Measurements from ENCODE around the gene CD200.
"Not testable (repeated sequence)": the region's sequence is repeated elsewhere in the genome, so short reads cannot be mapped to it uniquely, and the experiment has no call there.

The CD200 gene

GRCh38 chr3:112401617-112402016 lies 68.7 kb downstream of the CD200 start:
- DNase-seq (ENCODE audit: low spot score in 2 of 2): no peak
- Mint-ChIP-seq H3K36me3 (ENCODE audit: insufficient read depth) (no peaks in the 10 kb centered on the region), H3K4me3 (no peak overlapping the region), H3K9me3 (no peaks in the 10 kb centered on the region), H3K4me1 (no peaks in the 10 kb centered on the region), H3K27ac (ENCODE audit: low read depth) (no peak overlapping the region), H3K27me3 (no peaks in the 10 kb centered on the region)
- no peak for ATAC-seq (replicated peaks; ENCODE audit: extremely low read depth, poor library complexity, severe bottlenecking)

- Mint-ChIP-seq H3K36me3 (ENCODE audit: insufficient read depth) (no peaks in the 10 kb centered on the region), H3K9me3 (no peaks in the 10 kb centered on the region), H3K27ac (ENCODE audit: low read depth) (no peak overlapping the region), H3K4me1 (no peaks in the 10 kb centered on the region), H3K4me3 (no peak overlapping the region), H3K27me3 (no peaks in the 10 kb centered on the region)
- no peak for DNase-seq (ENCODE audit: low spot score in 2 of 2)
- no peak for ATAC-seq (replicated peaks; ENCODE audit: extremely low read depth, poor library complexity, severe bottlenecking)
Measured at GRCh38 chr3:112403103-112403502, 70.1 kb downstream of the CD200 start.

GRCh38 chr3:112404924-112405549 lies 72.1 kb downstream of the CD200 start:
- H3K36me3 Mint-ChIP-seq (ENCODE audit: insufficient read depth); H3K4me1 Mint-ChIP-seq; H3K27me3 Mint-ChIP-seq; H3K9me3 Mint-ChIP-seq; H3K4me3 Mint-ChIP-seq; DNase-seq (ENCODE audit: low spot score in 2 of 2); H3K27ac Mint-ChIP-seq (ENCODE audit: low read depth); ATAC-seq (replicated peaks; ENCODE audit: extremely low read depth, poor library complexity, severe bottlenecking): not testable (repeated sequence)

- no peak overlapping the region for H3K4me3 Mint-ChIP-seq
- H3K4me1 Mint-ChIP-seq: no peaks in the 10 kb centered on the region
- ATAC-seq (replicated peaks; ENCODE audit: extremely low read depth, poor library complexity, severe bottlenecking) (no peak), DNase-seq (ENCODE audit: low spot score in 2 of 2) (no peak)
- H3K9me3 Mint-ChIP-seq: no peaks in the 10 kb centered on the region
- no peak overlapping the region for H3K27ac Mint-ChIP-seq (ENCODE audit: low read depth)
- H3K27me3 Mint-ChIP-seq: no peaks in the 10 kb centered on the region
- no peaks in the 10 kb centered on the region for H3K36me3 Mint-ChIP-seq (ENCODE audit: insufficient read depth)
Measured at GRCh38 chr3:112405845-112406244, 72.9 kb downstream of the CD200 start.

GRCh38 chr3:112407214-112407887 lies 74.4 kb downstream of the CD200 start:
- ATAC-seq (replicated peaks; ENCODE audit: extremely low read depth, poor library complexity, severe bottlenecking) (no peak), DNase-seq (ENCODE audit: low spot score in 2 of 2) (no peak)
- H3K4me1 Mint-ChIP-seq: no peaks in the 10 kb centered on the region
- H3K27me3 Mint-ChIP-seq: no peaks in the 10 kb centered on the region
- H3K27ac Mint-ChIP-seq (ENCODE audit: low read depth): no peak overlapping the region
- no peak overlapping the region for H3K4me3 Mint-ChIP-seq
- no peaks in the 10 kb centered on the region for H3K36me3 Mint-ChIP-seq (ENCODE audit: insufficient read depth)
- no peaks in the 10 kb centered on the region for H3K9me3 Mint-ChIP-seq

- Mint-ChIP-seq H3K36me3 (ENCODE audit: insufficient read depth) (no peaks in the 10 kb centered on the region), H3K27ac (ENCODE audit: low read depth) (no peak overlapping the region), H3K4me1 (peaks cover 1% of the 10 kb centered on the region), H3K9me3 (no peaks in the 10 kb centered on the region), H3K27me3 (no peaks in the 10 kb centered on the region), H3K4me3 (no peak overlapping the region)
- ATAC-seq (replicated peaks; ENCODE audit: extremely low read depth, poor library complexity, severe bottlenecking) (no peak), DNase-seq (ENCODE audit: low spot score in 2 of 2) (no peak)
Measured at GRCh38 chr3:112407888-112408702, 75.1 kb downstream of the CD200 start.

- peaks cover 4% of the 10 kb centered on the region for H3K27me3 Mint-ChIP-seq
- no peaks in the 10 kb centered on the region for H3K9me3 Mint-ChIP-seq
- no peaks in the 10 kb centered on the region for H3K36me3 Mint-ChIP-seq (ENCODE audit: insufficient read depth)
- no peak for DNase-seq (ENCODE audit: low spot score in 2 of 2)
- no peak overlapping the region for H3K27ac Mint-ChIP-seq (ENCODE audit: low read depth)
- ATAC-seq (replicated peaks; ENCODE audit: extremely low read depth, poor library complexity, severe bottlenecking): no peak
- peaks cover 4% of the 10 kb centered on the region for H3K4me1 Mint-ChIP-seq
- no peak overlapping the region for H3K4me3 Mint-ChIP-seq
Measured at GRCh38 chr3:112409041-112409440, 76.1 kb downstream of the CD200 start.

GRCh38 chr3:112411425-112411824 lies 78.5 kb downstream of the CD200 start:
- H3K4me3 Mint-ChIP-seq: no peak overlapping the region
- no peak for ATAC-seq (replicated peaks; ENCODE audit: extremely low read depth, poor library complexity, severe bottlenecking)
- H3K27ac Mint-ChIP-seq (ENCODE audit: low read depth): no peak overlapping the region
- peaks cover 4% of the 10 kb centered on the region for H3K4me1 Mint-ChIP-seq
- no peaks in the 10 kb centered on the region for H3K36me3 Mint-ChIP-seq (ENCODE audit: insufficient read depth)
- H3K27me3 Mint-ChIP-seq: peaks cover 7% of the 10 kb centered on the region
- H3K9me3 Mint-ChIP-seq: no peaks in the 10 kb centered on the region
- no peak for DNase-seq (ENCODE audit: low spot score in 2 of 2)
